Nephron (organoid): Measurements from ENCODE around the gene ZFP42.
A peak's percentile ranks its signal among the peaks of the same experiment; 100 is the strongest.
"Not testable (repeated sequence)": the region's sequence is repeated elsewhere in the genome, so short reads cannot be mapped to it uniquely, and the experiment has no call there.

Source experiments
- H3K27ac Mint-ChIP-seq, 3 experiments: 2 replicates each; pipeline ENCODE4 v1.8.0; 2020; ENCODE audit warnings: mixed read lengths in 3 of 3, mild to moderate bottlenecking in 2 of 3, moderate library complexity in 1 of 3
- H3K27me3 Mint-ChIP-seq: 2 replicates; pipeline ENCODE4 v1.8.0; 2021; ENCODE audit warnings: low read depth, mild to moderate bottlenecking, moderate library complexity, mixed read lengths
- H3K36me3 Mint-ChIP-seq: 2 replicates; pipeline ENCODE4 v1.8.0; 2020; ENCODE audit warnings: low read depth, mixed read lengths
- H3K4me1 Mint-ChIP-seq: 2 replicates; pipeline ENCODE4 v1.8.0; 2020; ENCODE audit warnings: mixed read lengths
- H3K4me3 Mint-ChIP-seq, 3 experiments: 2 replicates each; pipeline ENCODE4 v1.8.0; 2020; ENCODE audit warnings: mild to moderate bottlenecking in 3 of 3, mixed read lengths in 3 of 3, moderate library complexity in 2 of 3
- H3K9me3 Mint-ChIP-seq: 2 replicates; pipeline ENCODE4 v1.8.0; 2020; ENCODE audit warnings: mixed read lengths
- TF ChIP-seq, protein P1 (sequence below), 3 experiments: fragments of 200-600 bp; sonication (generic); IDR thresholded peaks; one replicate each; pipeline ENCODE4 v1.5.0; 2021; ENCODE audit warnings: antibody characterized with exemption in 3 of 3; ENCODE audit not compliant: unreplicated experiment in 3 of 3

The ZFP42 gene

DNA sequence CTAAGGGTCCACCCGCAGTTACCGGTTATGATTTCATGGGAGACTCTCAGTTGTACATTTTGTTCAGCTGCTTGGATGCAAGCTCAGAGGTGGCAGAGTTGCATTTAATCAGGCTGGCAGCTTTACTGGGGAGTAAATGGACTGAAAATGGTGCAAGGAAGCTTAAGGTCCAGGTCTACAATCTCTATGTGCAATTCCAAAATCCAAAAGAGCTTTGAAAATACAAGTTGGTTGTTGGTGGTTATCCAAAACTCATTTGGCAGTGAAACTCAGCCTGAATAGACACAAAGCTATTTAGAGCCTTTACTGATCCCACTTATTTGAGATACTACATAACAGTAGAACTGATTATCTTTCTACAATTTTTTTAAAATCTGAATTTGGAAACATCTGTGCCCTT, 11.8 kb upstream of the ZFP42 start:
- Mint-ChIP-seq H3K36me3 (no peaks in the 10 kb centered on the region), H3K9me3 (peaks cover 6% of the 10 kb centered on the region), H3K27ac (no peak overlapping the region), H3K27me3 (peaks cover 6% of the 10 kb centered on the region), H3K4me1 (no peaks in the 10 kb centered on the region), H3K4me3 (no peak overlapping the region)
- TF ChIP-seq, protein P1, sequence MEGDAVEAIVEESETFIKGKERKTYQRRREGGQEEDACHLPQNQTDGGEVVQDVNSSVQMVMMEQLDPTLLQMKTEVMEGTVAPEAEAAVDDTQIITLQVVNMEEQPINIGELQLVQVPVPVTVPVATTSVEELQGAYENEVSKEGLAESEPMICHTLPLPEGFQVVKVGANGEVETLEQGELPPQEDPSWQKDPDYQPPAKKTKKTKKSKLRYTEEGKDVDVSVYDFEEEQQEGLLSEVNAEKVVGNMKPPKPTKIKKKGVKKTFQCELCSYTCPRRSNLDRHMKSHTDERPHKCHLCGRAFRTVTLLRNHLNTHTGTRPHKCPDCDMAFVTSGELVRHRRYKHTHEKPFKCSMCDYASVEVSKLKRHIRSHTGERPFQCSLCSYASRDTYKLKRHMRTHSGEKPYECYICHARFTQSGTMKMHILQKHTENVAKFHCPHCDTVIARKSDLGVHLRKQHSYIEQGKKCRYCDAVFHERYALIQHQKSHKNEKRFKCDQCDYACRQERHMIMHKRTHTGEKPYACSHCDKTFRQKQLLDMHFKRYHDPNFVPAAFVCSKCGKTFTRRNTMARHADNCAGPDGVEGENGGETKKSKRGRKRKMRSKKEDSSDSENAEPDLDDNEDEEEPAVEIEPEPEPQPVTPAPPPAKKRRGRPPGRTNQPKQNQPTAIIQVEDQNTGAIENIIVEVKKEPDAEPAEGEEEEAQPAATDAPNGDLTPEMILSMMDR (IDR thresholded peaks at IDR 0.05; ENCODE audit: unreplicated experiment in 3 of 3) = no peak

DNA sequence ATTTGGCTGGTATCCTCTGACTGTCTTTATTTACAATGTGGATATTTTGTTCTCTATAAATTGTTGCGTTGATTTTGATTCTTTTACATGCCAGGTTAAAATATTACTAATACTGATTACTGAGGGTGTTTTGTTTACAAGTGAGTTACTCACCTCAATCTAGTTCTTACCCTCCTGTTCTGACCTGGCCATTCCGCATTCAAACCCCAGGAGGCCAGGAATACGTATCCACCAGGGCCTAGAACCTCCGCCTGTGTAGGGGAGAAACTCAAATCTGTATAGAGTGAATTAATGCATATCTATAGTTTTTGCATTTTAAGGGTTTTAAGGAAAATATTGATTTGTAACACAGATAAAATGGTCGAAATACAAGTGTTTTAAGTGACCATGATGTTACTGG, 2.6 kb upstream of the ZFP42 start:
- peaks cover 30% of the 10 kb centered on the region for H3K9me3 Mint-ChIP-seq
- TF ChIP-seq, protein P1 (IDR thresholded peaks at IDR 0.05; ENCODE audit: unreplicated experiment in 3 of 3) = no peak
- H3K27me3 Mint-ChIP-seq = peaks cover 31% of the 10 kb centered on the region
- no peaks in the 10 kb centered on the region for H3K4me1 Mint-ChIP-seq
- no peak overlapping the region for H3K4me3 Mint-ChIP-seq
- no peak overlapping the region for H3K27ac Mint-ChIP-seq
- peaks cover 7% of the 10 kb centered on the region for H3K36me3 Mint-ChIP-seq

DNA sequence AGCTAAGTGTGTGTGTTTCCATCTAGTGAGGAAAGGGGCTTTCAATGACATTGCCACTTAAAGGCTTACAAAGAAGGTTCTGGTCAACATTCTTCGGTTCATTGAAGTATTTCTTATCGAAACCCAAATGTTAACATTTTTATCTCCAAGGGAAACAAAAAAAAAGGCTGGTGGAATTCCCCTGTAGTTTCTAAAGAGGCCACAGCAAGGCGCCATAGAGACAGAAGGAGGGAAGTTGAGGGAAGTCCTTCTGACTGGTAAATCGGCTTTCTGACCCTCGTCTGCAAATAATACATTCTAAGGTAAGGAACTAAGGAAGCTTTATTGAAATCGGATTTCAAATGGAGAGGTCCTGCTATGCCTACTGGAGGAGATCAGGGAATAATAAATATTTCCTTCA, 1.7 kb upstream of the ZFP42 start:
- no peaks in the 10 kb centered on the region for H3K4me1 Mint-ChIP-seq
- peaks cover 31% of the 10 kb centered on the region for H3K27me3 Mint-ChIP-seq
- no peak overlapping the region for H3K27ac Mint-ChIP-seq
- TF ChIP-seq, protein P1 (IDR thresholded peaks at IDR 0.05; ENCODE audit: unreplicated experiment in 3 of 3) = peak in 1 of 3 experiments; percentile 23
- peak overlapping the region in 2 of 3 experiments; percentile 30 to 48 for H3K4me3 Mint-ChIP-seq
- peaks cover 27% of the 10 kb centered on the region for H3K9me3 Mint-ChIP-seq
- peaks cover 7% of the 10 kb centered on the region for H3K36me3 Mint-ChIP-seq

DNA sequence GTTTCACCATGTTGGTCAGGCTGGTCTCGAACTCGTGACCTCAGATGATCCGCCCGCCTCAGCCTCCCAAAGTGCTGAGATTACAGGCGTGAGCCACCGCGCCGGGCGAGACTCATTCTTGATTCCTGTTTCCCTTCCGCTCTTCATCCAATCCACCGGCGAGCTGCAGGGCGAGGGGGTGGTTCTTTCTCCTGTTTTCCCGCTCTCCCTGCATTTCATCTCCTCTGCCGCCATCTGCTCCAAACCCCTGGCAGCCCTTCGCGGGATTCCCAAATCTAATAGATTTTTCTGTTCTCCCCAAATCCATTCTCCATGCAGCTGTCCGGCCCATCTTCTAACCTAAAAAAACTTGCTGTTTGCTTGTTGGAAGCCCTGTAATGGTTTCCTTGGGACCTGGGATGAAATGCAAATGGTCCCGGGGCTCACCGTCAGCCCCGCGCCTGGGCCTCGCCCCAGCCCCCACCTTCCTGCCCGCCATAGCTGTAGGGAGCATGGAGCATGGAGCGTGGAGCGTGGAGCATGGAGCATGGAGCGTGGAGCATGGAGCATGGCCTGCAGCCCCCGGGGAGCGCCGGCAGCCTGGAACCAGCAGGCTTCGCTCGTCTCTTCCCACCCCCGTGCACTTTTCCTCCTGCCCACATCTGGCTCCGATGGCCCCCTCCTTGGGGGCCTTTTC, 1.1 kb downstream of the ZFP42 start:
- TF ChIP-seq, protein P1 (IDR thresholded peaks at IDR 0.05; ENCODE audit: unreplicated experiment in 3 of 3) = no peak
- peaks cover 39% of the 10 kb centered on the region for H3K27me3 Mint-ChIP-seq
- no peaks in the 10 kb centered on the region for H3K4me1 Mint-ChIP-seq
- peaks cover 7% of the 10 kb centered on the region for H3K36me3 Mint-ChIP-seq
- peaks cover 24% of the 10 kb centered on the region for H3K9me3 Mint-ChIP-seq
- peak overlapping the region; percentile 52 to 77 (median 69) for H3K4me3 Mint-ChIP-seq
- no peak overlapping the region for H3K27ac Mint-ChIP-seq

DNA sequence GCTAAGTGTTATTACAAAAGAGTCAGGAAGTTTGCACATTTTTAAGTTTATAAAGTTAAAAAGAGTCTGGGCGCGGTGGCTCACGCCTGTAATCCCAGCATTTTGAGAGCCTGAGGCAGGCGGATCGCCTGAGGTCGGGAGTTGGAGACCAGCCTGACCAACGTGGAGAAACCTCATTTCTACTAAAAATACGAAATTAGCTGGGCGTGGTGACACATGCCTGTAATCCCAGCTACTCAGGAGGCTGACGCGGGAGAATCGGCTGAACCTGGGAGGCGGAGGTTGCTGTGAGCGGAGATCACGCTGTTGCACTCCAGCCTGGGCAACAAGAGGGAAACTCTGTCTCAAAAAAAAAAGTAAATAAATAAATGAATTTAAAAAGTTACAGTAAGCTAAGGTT, 2.4 kb downstream of the ZFP42 start:
- peaks cover 20% of the 10 kb centered on the region for H3K9me3 Mint-ChIP-seq
- not testable (repeated sequence) for H3K36me3 Mint-ChIP-seq, H3K4me3 Mint-ChIP-seq, H3K4me1 Mint-ChIP-seq, H3K27ac Mint-ChIP-seq
- peaks cover 42% of the 10 kb centered on the region for H3K27me3 Mint-ChIP-seq

DNA sequence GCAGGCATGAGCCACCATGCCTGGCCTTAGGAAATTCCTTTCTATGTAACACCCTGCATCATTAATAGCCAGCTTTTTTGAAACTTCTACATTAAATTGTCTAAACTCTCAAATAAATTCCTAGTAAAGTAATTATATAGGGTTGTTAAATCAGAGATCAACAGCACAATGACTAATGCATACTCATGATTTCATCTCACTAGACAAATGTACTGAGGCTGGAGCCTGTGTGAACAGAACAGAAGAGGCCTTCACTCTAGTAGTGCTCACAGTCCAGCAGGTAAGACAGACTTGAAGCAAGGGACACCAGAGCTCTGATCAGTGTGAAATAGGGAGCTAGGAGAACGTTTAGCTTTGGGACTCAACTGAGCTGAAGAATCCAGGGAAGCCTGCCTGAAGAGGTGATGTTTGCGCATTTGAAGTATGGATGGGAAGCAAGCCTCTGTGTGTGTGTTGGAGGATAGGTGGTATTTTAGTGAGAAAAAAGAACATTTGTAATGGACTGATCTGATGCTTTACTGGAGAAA, 3.9 kb downstream of the ZFP42 start:
- H3K4me3 Mint-ChIP-seq = no peak overlapping the region
- peaks cover 37% of the 10 kb centered on the region for H3K27me3 Mint-ChIP-seq
- peaks cover 13% of the 10 kb centered on the region for H3K9me3 Mint-ChIP-seq
- H3K4me1 Mint-ChIP-seq = no peaks in the 10 kb centered on the region
- peaks cover 11% of the 10 kb centered on the region for H3K36me3 Mint-ChIP-seq
- peak overlapping the region in 1 of 3 experiments; percentile 5 for H3K27ac Mint-ChIP-seq
- TF ChIP-seq, protein P1 (IDR thresholded peaks at IDR 0.05; ENCODE audit: unreplicated experiment in 3 of 3) = no peak
